Nephron progenitor cell (in vitro differentiated cells): Measurements from ENCODE around the gene SLC7A7.
"Not testable (repeated sequence)": the region's sequence is repeated elsewhere in the genome, so short reads cannot be mapped to it uniquely, and the experiment has no call there.

ENCODE experiments used
- DNase-seq: peaks from one replicate; pipeline ENCODE4 v3.0.0; 2021
- H3K27ac Mint-ChIP-seq: 2 replicates; pipeline ENCODE4 v1.8.0; 2021; ENCODE audit warnings: mild to moderate bottlenecking, moderate library complexity, mixed read lengths
- H3K27me3 Mint-ChIP-seq: 2 replicates; pipeline ENCODE4 v1.8.0; 2021; ENCODE audit warnings: mild to moderate bottlenecking, low read depth, mixed read lengths; ENCODE audit not compliant: poor library complexity
- H3K36me3 Mint-ChIP-seq: 2 replicates; pipeline ENCODE4 v1.8.0; 2021; ENCODE audit warnings: low read depth, mixed read lengths
- H3K4me1 Mint-ChIP-seq: 2 replicates; pipeline ENCODE4 v1.8.0; 2021; ENCODE audit warnings: mixed read lengths
- H3K4me3 Mint-ChIP-seq: 2 replicates; pipeline ENCODE4 v1.8.0; 2021; ENCODE audit warnings: mild to moderate bottlenecking, moderate library complexity, mixed read lengths
- H3K9me3 Mint-ChIP-seq: 2 replicates; pipeline ENCODE4 v1.8.0; 2021; ENCODE audit warnings: mild to moderate bottlenecking, moderate library complexity, mixed read lengths
- TF ChIP-seq, protein P1 (sequence below): fragments of 200-600 bp; sonication (generic); IDR thresholded peaks from 2 replicates; pipeline ENCODE4 v1.5.0; 2021; ENCODE audit warnings: antibody characterized with exemption

SLC7A7 gene

DNA sequence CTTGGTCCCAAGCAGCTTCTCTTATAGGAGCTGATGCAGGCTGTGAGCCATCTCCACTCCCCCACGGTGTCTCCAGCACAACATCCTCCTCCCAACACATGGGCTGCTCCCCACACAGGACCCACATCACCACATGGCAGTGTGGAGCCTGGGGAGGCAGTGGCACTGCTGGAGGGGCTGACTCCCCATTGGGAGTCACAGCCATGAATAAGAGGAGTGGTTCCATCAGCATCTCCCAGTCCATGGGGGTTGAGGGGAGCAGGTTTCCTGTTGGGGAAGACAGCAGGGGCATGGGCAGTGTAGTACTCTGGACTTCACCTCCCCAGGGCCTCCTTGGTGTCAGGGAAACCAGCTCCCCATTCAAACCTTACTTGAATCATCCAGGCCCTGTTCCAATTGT is 89.2 kb downstream of the SLC7A7 start:
- no peak for DNase-seq
- TF ChIP-seq, protein P1, sequence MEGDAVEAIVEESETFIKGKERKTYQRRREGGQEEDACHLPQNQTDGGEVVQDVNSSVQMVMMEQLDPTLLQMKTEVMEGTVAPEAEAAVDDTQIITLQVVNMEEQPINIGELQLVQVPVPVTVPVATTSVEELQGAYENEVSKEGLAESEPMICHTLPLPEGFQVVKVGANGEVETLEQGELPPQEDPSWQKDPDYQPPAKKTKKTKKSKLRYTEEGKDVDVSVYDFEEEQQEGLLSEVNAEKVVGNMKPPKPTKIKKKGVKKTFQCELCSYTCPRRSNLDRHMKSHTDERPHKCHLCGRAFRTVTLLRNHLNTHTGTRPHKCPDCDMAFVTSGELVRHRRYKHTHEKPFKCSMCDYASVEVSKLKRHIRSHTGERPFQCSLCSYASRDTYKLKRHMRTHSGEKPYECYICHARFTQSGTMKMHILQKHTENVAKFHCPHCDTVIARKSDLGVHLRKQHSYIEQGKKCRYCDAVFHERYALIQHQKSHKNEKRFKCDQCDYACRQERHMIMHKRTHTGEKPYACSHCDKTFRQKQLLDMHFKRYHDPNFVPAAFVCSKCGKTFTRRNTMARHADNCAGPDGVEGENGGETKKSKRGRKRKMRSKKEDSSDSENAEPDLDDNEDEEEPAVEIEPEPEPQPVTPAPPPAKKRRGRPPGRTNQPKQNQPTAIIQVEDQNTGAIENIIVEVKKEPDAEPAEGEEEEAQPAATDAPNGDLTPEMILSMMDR: no peak
- no peak overlapping the region for H3K4me3 Mint-ChIP-seq
- H3K9me3 Mint-ChIP-seq: peaks cover 3% of the 10 kb centered on the region
- H3K4me1 Mint-ChIP-seq: peaks cover 9% of the 10 kb centered on the region
- H3K36me3 Mint-ChIP-seq: no peaks in the 10 kb centered on the region
- H3K27ac Mint-ChIP-seq: no peak overlapping the region
- peaks cover 9% of the 10 kb centered on the region for H3K27me3 Mint-ChIP-seq

DNA sequence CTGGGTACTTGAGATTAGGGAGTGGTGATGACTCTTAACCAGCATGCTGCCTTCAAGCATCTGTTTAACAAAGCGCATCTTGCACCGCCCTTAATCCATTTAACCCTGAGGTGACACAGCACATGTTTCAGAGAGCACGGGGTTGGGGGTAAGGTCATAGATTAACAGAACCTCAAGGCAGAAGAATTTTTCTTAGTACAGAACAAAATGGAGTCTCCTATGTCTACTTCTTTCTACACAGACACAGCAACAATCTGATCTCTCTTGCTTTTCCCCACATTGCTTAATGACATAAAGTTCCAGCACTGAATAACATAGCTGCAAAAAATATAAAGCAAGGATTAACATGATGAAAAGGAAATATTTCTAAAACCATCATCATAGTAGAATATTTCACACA is 89.9 kb downstream of the SLC7A7 start:
- H3K27ac Mint-ChIP-seq, H3K27me3 Mint-ChIP-seq, H3K4me3 Mint-ChIP-seq, H3K4me1 Mint-ChIP-seq, H3K9me3 Mint-ChIP-seq, H3K36me3 Mint-ChIP-seq, DNase-seq: not testable (repeated sequence)

DNA sequence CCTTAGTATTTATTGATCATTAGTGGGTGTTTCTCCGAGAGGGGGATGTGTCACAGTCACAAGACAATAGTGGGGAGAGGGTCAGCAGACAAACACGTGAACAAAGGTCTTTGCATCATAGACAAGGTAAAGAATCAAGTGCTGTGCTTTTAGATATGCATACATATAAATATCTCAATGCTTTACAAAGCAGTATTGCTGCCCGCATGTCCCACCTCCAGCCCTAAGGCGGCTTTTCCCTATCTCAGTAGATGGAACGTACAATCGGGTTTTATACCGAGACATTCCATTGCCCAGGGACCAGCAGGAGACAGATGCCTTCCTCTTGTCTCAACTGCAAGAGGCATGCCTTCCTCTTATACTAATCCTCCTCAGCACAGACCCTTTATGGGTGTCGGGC is 90.4 kb downstream of the SLC7A7 start:
- H3K27me3 Mint-ChIP-seq, H3K27ac Mint-ChIP-seq, H3K4me1 Mint-ChIP-seq, H3K36me3 Mint-ChIP-seq, H3K4me3 Mint-ChIP-seq, DNase-seq, H3K9me3 Mint-ChIP-seq: not testable (repeated sequence)

DNA sequence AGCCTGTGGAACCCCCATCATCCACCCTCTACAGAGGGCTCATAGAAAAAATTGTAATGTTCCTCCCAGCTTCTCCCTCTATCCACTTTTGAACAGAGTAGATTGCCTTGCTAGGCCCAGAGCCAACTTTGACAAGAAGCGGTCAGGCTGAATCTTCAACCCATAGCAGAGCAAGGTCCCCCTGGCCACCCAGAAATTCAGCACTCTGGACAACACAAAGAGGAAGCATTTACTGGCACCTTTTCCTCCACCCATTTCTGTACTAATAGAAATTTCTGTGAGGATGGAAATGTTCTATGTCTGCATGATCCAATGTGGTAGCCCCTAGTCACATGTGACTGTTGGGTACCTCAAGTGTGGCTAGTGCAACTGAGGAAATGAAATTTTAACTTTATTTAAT is 91.4 kb downstream of the SLC7A7 start:
- TF ChIP-seq, protein P1: no peak
- H3K27me3 Mint-ChIP-seq: peaks cover 4% of the 10 kb centered on the region
- H3K36me3 Mint-ChIP-seq: no peaks in the 10 kb centered on the region
- peaks cover 9% of the 10 kb centered on the region for H3K4me1 Mint-ChIP-seq
- no peak overlapping the region for H3K27ac Mint-ChIP-seq
- H3K4me3 Mint-ChIP-seq: no peak overlapping the region
- DNase-seq: no peak
- H3K9me3 Mint-ChIP-seq: peaks cover 3% of the 10 kb centered on the region
